Fibroblast of skin of right quadriceps (primary cell): ENCODE measurements around the gene APMAP.

Experiments
- DNase-seq: peaks from one replicate; pipeline ENCODE4 v3.0.0-alpha.2; 2013

The APMAP gene

GRCh38 chr20:24963672-24964505 lies 28.7 kb downstream of the APMAP start:
- DNase-seq, result no peak

- DNase-seq, result no peak
Observed at GRCh38 chr20:24962510-24962909, 30.0 kb downstream of the APMAP start.

- DNase-seq, result no peak
Observed at GRCh38 chr20:24962182-24962492, 30.4 kb downstream of the APMAP start.

- DNase-seq, result no peak
Observed at GRCh38 chr20:24961384-24962181, 31.0 kb downstream of the APMAP start.

GRCh38 chr20:24960861-24961260 lies 31.7 kb downstream of the APMAP start:
- DNase-seq, result no peak

- no peak for DNase-seq
Observed at GRCh38 chr20:24960302-24960801, 32.2 kb downstream of the APMAP start.

GRCh38 chr20:24959591-24960301 lies 32.8 kb downstream of the APMAP start:
- DNase-seq, result no peak

GRCh38 chr20:24958506-24959385 lies 33.8 kb downstream of the APMAP start:
- DNase-seq, result no peak

GRCh38 chr20:24957326-24958016 lies 35.1 kb downstream of the APMAP start:
- no peak for DNase-seq

GRCh38 chr20:24956001-24956841 lies 36.3 kb downstream of the APMAP start:
- DNase-seq, result no peak

GRCh38 chr20:24955045-24955444 lies 37.5 kb downstream of the APMAP start:
- DNase-seq, result no peak

GRCh38 chr20:24954566-24954965 lies 38.0 kb downstream of the APMAP start:
- DNase-seq, result no peak

- no peak for DNase-seq
Observed at GRCh38 chr20:24954151-24954550, 38.4 kb downstream of the APMAP start.

- DNase-seq, result no peak
Observed at GRCh38 chr20:24953621-24954133, 38.9 kb downstream of the APMAP start.

GRCh38 chr20:24953209-24953575 lies 39.4 kb downstream of the APMAP start:
- no peak for DNase-seq

GRCh38 chr20:24952376-24953208 lies 40.0 kb downstream of the APMAP start:
- no peak for DNase-seq

- DNase-seq, result no peak
Observed at GRCh38 chr20:24951536-24952083, 40.9 kb downstream of the APMAP start.

GRCh38 chr20:24950836-24951525 lies 41.6 kb downstream of the APMAP start:
- no peak for DNase-seq
